G401.6 (cell line): ENCODE results near the gene AFF4.
"Not testable (repeated sequence)": the region's sequence is repeated elsewhere in the genome, so short reads cannot be mapped to it uniquely, and the experiment has no call there.

Experiments used
- FAIRE-seq: peaks from 2 replicates; lab custom pipeline; 2012; peaks lifted over from hg19 to GRCh38; lab: Jason Lieb, UNC

The AFF4 gene, protein sequence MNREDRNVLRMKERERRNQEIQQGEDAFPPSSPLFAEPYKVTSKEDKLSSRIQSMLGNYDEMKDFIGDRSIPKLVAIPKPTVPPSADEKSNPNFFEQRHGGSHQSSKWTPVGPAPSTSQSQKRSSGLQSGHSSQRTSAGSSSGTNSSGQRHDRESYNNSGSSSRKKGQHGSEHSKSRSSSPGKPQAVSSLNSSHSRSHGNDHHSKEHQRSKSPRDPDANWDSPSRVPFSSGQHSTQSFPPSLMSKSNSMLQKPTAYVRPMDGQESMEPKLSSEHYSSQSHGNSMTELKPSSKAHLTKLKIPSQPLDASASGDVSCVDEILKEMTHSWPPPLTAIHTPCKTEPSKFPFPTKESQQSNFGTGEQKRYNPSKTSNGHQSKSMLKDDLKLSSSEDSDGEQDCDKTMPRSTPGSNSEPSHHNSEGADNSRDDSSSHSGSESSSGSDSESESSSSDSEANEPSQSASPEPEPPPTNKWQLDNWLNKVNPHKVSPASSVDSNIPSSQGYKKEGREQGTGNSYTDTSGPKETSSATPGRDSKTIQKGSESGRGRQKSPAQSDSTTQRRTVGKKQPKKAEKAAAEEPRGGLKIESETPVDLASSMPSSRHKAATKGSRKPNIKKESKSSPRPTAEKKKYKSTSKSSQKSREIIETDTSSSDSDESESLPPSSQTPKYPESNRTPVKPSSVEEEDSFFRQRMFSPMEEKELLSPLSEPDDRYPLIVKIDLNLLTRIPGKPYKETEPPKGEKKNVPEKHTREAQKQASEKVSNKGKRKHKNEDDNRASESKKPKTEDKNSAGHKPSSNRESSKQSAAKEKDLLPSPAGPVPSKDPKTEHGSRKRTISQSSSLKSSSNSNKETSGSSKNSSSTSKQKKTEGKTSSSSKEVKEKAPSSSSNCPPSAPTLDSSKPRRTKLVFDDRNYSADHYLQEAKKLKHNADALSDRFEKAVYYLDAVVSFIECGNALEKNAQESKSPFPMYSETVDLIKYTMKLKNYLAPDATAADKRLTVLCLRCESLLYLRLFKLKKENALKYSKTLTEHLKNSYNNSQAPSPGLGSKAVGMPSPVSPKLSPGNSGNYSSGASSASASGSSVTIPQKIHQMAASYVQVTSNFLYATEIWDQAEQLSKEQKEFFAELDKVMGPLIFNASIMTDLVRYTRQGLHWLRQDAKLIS

DNA sequence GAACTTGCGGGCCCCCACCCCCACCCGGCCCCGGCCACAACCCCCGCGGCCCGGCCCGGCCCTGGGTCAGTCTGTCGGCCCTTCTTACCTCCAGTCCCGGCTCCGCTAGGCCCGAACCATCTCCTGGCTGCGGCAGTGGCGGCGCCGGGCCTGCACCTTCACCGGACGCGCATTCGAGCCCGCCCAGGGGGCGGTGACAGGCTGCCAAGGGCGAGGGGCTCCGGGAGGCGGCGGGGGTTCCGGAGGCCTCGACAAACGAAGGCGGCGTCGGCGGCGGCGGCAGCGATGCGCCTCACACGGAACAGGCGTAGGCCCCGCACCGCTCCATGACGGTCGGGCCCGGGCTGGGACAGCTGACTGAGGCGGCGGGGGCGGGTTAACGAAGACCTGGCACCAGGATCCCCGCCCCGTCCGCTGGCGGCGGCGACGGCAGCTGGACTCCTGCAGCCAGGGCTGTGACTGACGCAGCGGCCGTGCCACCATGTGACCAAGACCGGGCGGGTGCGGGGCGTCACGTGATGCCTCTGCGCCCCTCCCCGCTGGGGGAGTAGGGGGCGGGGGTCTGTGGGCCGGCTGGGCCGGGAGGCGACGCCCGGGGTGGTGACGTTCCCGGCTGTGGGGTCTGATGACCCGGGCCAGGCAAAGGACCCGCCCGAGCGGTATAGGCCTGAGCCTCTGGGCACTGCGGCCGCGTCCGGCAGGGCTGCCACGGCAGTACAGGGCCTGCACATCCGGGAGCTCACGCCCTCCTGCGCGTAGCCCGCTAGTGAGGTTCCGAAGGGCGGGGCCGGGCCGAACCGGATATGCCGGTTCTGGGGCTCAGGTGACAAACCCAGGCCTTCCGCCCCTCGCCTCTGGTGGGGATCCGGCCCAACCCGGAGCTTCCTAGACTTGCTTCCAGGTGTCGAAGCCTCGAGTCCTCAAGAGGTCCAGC is at the start of gene AFF4:
Gene AFF4, minus strand, starts transcription at position 464 of the 934 bp plus-strand sequence. CDS start 26,445 bp downstream, outside the sequence.
- peak; percentile 82 for FAIRE-seq

DNA sequence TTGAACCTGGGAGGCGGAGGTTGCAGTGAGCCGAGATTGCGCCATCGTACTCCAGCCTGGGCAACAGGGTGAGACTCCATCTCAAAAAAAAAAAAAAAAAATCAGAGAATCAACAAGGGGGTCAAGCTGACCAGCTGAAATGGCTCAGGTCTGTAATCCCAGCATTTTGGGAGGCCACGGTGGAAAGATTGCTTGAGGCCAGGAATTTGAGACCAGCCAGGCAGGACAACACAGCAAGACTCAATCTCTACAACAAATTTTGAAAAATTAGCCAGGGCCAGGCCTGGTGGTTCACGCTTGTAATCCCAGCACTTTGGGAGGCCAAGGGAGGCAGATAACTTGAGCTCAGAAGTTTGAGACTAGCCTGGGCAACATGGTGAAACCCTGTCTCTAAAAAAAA is 45.0 kb upstream of the AFF4 start:
- FAIRE-seq, result not testable (repeated sequence)

DNA sequence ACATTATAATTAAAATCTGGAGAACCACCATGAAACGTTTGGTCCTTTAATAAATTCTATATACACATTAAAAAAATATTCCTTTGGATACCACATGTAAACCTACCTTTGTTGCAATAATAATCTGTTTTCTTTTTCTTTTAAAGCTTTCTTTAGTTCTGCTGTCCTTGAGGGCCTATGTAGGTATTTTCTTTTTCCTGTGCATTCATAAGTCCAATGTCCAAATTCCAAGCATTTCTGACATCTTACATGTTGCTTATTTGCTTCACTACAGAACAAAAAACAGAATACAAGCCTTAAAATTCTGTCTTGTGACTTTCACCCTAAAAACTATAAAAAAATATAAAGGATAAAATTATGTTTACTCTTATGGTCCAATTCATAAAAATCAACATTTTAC is 43.2 kb upstream of the AFF4 start:
- no peak for FAIRE-seq

DNA sequence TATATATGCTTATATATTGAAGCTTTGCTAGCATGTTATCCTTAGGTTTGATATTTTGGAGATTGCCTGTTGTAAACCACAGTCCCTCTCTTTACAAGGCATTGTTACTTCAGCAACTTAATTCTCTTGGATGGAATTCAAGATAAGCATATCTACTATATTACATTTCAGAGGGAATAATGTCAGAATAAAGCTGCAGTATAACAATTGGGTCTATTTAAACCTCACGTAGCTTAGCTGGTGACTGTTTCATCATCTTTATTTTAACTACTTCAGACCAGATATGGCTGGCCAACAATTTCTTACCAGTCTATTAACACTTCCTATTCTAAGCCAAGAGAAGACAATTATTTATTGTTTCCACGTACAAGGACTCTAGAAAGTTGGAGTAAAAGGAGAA is 35.8 kb upstream of the AFF4 start:
- no peak for FAIRE-seq

DNA sequence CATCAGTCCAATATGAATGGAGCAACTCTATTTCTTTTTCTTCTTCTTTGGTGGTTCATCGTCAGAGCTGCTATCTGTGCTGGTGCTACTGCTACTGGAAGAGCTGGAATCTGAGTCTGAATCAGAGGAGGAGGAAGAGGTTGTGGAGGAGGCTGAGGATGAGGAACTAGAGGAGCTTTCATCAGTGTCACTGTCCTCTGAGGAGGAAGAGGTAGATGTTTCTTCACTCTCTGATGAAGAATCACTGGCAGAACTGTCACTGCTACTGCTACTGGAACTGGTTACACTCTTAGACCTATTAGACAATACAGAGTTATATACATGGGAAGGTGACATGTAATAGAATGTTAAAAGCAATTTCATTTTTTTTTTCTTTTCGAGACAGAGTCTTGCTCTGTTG is 35.1 kb upstream of the AFF4 start:
- no peak for FAIRE-seq

DNA sequence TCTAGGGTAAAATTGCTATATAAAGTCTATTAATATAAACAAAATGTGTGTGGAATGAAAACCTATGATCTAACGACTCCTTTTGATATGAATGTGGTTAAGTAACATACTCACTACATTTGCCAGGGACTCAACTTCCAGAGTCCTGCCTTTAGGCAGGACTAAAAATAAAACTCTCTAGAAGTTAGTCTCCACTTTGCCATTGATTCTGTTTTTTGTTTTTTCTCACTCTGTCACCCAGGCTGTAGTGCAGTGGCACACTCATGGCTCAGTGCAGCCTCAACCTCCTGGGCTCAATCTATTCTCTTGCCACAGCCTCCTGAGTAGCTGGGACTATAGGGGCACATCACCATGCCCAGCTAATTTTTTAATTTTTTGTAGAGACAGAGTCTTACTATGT is 32.9 kb upstream of the AFF4 start:
- no peak for FAIRE-seq

DNA sequence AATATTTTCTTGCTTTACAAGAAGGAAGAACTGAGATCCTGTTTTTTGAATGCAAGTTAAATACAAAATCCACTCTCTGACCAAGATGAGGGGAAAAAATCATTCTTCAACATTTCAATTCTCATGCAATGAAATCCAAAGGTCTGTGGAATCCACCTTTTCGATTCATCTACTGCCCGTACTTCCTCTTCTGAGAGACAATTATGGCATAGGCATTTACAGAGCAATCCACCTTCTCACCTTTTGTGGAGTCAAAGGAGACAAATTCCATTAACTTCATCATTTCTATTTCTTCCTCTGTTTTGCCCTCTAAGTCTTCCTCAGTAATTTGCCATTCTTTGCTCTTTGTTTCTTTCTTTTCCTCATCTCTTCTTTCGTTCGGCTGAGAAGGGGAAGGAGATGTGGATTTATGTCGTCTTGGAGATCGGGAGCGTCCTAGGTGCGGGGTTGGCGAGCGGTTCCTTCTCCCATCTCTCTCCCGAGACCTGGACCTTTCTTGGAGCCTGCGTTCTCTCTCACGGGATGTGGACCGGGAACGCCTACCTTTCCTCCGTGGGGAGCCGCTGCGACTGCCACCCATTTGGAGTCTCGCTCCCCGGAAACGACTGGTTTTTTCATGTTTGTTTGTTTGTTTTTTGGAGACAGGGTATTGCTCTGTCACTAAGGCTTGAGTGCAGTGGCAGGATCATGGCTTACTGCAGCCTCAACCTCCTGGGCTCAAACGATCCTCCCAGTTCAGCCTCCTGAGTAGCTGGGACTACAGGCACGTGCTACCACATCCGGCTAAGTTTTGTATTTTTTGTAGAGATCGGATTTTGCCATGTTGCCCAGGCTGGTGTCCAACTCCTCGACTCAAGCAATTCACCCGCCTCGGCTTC is 24.3 kb upstream of the AFF4 start:
- no peak for FAIRE-seq

DNA sequence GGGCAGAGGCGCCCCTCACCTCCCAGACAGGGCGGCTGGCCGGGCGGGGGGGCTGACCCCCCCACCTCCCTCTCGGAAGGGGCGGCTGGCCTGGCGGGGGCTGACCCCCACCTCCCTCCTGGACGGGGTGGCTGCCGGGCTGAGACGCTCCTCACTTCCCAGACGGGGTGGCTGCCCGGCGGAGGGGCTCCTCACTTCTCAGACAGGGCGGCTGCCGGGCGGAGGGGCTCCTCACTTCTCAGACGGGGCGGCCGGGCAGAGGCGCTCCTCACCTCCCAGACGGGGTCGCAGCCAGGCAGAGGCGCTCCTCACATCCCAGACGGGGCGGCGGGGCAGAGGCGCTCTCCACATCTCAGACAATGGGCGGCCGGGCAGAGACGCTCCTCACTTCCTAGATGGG is 19.5 kb upstream of the AFF4 start:
- not testable (repeated sequence) for FAIRE-seq

DNA sequence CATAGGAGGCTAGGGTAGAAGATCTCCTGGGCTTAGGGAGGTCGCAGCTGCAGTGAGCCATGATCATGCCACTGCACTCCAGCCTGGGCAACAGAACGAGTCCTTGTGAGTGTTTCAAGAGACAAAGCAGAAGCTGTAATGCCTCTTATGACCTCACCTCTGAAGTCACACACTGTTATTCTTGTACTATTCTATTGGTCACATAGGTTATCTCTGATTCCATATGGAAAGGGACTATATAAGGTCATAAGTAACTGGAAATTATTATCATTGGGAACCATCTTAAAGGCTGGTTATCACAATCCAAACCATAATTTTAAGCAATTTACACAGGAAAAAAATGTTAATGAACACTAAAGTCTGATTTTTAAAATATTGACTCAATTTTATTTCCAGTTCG is 17.9 kb upstream of the AFF4 start:
- no peak for FAIRE-seq

DNA sequence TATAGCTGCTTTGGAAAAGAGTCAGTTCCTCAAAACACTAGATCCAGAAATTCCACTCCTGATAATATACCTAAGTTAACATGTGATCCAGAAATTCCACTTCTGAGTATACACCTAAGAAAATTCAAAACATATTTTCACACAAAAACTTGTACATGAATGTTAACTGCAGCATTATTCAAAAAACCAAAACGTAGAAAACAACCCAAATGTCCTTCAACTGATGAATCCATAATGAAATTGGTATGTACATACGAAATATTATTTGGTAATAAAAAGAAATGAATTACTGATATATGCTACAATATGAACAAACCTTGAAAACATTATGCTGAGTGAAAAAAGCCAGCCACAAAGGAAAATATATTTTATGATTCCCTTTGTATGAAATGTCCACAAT is 16.5 kb upstream of the AFF4 start:
- no peak for FAIRE-seq

DNA sequence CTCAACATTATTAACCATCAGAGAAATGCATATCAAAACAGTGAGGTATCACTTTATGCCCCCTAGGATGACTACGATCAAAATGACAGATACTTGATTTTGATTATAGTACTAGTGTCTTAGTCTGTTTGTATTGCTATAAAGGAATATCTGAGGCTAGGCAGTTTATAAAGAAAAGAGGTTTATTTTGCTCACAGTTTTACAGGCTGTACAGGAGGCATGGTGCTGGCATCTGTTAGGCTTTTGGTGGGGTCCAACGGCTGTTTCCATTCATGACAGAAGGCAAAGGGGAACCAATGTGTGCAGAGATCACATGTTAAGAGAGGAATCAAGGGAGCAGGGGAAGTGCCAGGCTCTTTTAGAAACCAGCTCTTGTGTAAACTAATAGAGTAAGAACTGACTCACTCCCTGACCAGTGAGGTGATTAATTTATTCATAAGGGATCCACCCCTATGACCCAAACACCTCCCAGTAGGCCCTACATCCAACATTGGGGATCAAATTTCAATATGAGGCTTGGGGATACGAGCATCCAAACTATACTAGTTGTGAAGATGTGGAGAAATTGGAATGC is 16.0 kb upstream of the AFF4 start:
- FAIRE-seq, result no peak

DNA sequence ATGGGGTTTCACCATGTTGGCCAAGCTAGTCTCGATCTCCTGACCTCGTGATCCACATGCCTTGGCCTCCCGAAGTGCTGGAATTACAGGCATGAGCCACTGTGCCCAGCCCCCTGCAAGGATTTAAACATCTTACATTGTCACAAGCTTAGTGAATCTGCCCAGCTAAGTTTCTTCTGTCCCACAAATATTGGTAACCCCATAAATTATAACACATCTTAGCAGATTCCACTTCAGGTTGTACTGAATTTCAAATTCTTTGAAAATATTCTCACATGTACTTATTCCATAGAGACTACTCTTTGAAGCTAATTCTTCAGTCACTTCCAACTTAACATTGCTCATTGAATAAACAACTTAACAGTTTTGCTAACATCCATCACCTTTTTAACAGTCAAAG is 13.4 kb upstream of the AFF4 start:
- no peak for FAIRE-seq

DNA sequence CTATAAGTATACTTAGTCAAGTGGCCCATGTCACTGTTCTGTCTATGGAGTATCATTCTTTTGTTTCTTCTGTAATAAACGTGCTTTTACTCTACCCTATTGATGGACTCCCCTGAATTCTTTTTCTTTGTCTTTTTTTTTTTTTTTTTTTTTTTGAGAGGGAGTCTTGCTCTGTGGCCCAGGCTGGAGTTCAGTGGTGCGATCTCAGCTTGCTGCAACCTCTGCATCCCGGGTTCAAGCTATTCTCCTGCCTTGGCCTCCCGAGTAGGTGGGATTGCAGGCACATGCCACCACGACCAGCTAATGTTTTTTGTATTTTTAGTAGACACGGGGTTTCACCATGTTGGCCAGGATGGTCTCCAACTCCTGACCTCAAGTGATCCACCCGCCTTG is 9.0 kb upstream of the AFF4 start:
- not testable (repeated sequence) for FAIRE-seq

DNA sequence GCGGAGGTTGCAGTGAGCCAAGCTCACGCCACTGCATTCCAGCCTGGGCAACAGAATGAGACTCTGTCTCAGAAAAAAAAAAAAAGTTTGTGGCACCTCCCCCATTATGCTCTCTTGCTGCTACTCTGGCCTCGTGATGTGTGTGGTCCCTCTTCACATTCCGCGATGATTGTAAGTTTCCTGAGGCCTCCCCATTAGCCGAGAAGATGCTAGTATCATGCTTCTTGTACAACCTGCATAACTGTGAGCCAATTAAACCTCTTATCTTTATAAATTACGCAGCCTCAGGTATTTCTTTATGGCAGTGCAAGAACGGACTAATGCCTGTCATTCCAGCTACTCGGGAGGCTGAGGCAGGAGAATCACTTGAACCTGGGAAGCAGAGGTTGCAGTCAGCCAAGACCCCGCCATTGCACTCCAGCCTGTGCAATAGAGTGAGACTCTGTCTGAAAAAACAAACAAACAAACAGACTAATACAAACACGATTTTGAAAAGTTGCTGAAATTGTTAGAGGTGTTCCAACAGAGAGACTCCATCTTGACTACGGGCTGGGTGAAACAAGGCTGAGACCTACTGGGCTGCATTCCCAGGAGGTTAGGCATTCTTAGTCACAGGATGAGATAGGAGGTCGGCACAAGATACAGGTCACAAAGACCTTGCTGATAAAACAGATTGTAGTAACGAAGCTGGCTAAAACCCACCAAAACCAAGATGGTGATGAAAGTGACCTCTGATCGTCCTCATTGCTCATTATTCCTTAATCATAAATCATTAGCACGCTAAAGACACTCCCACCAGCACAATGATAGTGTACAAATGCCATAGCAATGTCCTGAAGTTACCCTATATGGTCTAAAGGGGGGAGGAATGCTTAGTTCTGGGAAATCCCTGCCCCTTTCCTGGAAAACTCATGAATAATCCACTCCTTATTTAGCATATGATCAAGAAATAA is 8.3 kb upstream of the AFF4 start:
- no peak for FAIRE-seq

DNA sequence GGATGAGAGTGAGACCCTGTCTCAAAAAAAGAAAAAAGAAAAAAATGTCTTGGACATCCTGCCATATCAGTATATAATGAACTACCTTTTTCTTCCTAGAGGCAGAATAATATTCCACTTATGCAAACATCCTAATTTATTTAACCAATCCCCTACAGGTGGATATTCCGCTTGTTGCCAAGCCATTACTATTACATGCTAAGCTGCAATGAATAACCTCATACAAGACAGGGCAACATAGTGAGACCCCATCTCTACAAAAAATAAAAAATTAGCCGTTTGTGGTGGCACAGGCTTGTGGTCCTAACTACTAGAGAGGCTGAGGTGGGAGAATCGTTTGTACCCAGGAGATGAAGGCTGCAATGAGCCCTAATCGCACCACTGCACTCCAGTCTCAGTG is 1.7 kb upstream of the AFF4 start:
- no peak for FAIRE-seq

DNA sequence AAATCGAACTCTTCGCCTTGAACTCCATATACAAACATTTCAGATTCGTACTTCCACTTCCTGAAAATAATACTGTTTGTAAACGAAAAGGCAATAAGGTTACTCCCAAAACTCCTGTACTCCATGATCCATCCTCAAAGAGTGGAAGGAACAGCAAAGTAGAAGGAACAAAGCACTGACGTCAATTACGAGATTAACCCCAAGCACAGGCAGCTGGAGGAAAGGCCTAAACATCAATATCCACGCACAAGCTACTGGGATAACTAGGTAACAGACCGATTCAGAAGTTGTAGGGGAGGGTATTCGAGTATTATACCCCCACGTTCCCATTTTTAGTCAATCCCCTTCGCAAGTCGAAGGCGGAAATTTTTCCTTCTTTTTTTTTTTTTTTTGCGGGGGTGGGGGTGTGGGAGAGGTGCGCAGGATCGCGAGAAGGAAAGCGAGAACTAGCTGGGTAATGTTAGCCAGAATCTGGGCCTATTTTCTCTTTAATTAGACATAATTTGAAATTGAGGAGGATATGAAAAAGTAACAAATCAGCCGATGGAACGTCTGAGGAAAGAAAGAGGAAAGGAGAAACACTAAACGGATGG is 909 bp downstream of the AFF4 start:
- peak; percentile 13 for FAIRE-seq

DNA sequence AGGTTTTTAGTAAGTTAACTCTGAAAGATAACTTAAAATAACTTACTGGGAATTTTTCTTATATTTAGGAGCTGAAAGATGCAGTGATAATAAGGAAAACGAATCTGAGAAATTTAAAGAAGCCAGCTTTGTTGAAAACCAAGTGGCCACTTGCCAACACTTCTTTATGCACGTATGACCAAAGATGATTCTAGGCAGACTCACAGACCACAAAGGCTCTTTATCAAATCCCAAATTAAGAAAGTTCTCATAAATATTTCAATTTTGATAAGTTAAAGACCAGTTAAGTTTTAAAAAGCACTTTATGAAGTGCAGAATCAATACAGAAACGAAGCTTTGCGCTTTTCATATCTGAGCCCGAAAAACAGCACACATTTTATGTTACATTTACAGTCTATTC is 1.5 kb downstream of the AFF4 start:
- no peak for FAIRE-seq

DNA sequence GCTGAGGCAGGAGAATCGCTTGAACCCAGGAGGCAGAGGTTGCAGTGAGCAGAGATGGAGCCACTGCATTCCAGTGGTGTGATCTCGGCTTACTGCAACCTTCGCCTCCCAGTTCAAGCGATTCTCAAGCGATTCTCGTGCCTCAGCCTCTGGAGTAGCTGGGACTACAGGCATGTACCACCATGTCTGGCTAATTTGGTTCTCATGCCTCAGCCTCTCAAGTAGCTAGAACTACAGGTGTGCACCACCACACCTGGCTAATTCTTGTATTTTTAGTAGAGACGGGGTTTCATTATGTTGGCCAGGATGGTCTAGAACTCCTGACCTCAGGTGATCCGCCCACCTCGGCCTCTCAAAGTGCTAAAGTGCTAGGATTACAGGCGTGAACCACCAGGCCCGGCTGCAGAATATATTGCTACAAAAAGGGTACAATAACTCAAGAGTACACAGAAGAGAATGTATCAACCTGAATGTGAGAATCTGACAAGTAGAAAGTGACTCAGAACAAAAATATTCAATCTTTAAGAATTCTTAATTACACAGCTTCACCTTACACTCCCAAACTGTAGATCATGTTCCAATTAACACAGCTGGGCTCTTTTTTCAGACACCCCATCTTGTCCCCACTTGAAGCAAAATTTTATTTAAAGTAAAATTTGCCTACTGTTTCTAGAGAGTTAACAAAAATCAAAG is 2.2 kb downstream of the AFF4 start:
- not testable (repeated sequence) for FAIRE-seq
